ENCODE results near the gene ORM1. TPM values are rescaled to one million over a fixed set of nuclear protein-coding genes. Genes with fewer than 3 reads are reported as not detected.

ORM1 gene
- total RNA-seq, 4 donors from 2014 or later: not detected

DNA sequence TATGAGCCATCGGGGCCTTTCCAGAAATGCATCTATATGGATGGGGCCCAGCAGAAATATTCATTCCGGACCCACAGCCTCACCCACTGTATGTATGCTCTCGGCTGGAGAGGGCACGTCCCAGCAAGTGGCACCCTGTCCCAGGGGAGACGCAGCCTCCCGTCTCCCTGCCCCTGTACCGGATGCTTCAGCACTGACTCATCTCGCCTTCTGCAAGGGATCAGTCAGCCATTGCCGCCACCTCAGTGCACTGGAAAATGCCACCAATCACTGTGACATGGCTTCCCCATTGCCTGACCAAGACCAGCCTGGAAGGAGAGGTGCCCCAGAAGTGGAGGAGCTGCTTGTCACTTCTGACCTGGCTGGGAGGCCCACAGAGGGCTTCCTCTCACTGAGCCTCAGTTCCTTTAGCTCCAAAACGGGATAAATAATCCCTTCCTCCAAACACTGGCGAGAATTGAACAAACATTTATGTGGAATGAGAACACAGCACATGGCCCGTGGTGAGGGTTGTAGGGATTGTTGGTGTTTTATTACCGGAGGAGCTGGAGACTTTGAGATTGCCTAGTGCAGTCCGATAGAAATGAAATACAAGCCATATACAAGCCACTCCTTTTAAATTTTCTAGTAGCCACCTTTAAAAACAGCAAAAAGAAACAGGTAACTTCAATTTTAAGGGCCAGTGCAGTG lies 43.9 kb upstream of the ORM1 start:
- 64 to 68% methylated on average over 14 of the region's 14 CpGs for WGBS, 2 donors
- no peak overlapping the region for H3K4me3 ChIP-seq (ENCODE audit: low read depth, poor library complexity, severe bottlenecking)
- TF ChIP-seq POLR2A (IDR thresholded peaks at IDR 0.05): no peak
- TF ChIP-seq, protein P1, sequence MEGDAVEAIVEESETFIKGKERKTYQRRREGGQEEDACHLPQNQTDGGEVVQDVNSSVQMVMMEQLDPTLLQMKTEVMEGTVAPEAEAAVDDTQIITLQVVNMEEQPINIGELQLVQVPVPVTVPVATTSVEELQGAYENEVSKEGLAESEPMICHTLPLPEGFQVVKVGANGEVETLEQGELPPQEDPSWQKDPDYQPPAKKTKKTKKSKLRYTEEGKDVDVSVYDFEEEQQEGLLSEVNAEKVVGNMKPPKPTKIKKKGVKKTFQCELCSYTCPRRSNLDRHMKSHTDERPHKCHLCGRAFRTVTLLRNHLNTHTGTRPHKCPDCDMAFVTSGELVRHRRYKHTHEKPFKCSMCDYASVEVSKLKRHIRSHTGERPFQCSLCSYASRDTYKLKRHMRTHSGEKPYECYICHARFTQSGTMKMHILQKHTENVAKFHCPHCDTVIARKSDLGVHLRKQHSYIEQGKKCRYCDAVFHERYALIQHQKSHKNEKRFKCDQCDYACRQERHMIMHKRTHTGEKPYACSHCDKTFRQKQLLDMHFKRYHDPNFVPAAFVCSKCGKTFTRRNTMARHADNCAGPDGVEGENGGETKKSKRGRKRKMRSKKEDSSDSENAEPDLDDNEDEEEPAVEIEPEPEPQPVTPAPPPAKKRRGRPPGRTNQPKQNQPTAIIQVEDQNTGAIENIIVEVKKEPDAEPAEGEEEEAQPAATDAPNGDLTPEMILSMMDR (IDR thresholded peaks at IDR 0.05): no peak
- DNase-seq (ENCODE audit: low spot score in 2 of 2): peak in 1 of 2 donors; percentile 82
- intact Hi-C loops (cut with DNase I; ENCODE audit: low total_unique reads): no loop called here

DNA sequence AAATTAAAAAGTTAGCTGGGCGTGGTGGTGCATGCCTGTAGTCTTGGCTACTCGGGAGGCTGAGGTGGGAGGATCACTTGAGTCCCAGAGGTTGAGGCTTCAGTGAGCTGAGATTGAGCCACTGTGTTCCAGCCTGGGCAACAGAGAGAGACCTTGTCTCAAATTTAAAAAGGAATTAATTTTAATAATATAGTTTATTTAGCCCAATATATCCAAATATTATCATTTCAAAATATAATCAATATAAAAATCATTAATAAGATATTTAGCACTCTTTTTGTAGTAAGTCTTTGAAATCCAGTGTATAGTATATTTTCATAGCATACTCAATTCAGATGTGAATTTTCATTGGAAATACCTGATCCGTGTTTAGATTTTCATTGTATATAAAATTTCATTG lies 43.2 kb upstream of the ORM1 start:
- H3K4me3 ChIP-seq (ENCODE audit: low read depth, poor library complexity, severe bottlenecking): no peak overlapping the region
- WGBS, 2 donors: 72 to 76% methylated on average over 3 of the region's 3 CpGs
- no peak for TF ChIP-seq POLR2A (IDR thresholded peaks at IDR 0.05)
- TF ChIP-seq, protein P1 (IDR thresholded peaks at IDR 0.05): no peak
- peak in 1 of 2 donors; percentile 73 for DNase-seq (ENCODE audit: low spot score in 2 of 2)
- intact Hi-C loops (cut with DNase I; ENCODE audit: low total_unique reads): no loop called here

DNA sequence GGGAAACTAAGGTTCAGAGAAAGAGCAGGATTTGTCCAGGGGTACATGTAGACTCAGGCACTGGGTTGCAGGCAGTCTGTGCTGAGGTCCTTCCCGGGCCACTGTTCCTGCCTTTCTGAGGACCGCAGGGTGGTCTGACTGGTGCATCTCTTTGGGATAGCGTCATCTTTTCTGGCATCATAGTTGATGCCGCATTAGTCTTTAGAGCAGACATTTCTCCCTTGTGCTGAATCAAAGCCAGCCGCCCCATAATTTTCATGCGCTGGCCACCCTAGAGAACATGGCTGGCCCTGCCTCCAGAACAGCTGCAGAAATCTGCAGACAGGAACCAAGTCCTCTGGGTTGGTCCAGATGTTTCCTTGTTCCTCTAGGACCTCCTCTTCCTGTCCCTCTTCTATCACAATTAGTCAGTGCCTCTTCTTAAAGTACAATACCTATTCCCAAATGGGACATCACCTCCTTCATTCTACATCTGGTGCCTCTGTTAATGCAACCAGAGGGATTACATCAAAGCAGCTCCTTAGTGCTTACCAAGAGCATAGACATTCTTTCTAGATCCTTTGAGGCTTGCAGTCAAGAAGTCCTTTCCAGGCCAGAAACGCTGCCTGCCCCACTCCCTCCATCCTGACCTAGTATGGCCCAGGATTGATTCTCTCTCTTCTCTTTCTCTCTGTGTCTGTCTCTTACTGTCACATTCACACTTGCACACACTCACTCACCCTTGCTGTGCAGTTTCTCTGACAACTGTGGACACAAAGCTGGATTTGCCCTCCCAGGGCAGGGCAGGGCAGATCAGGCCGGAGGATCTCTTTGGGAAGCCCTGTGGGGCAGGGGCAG lies 42.0 kb upstream of the ORM1 start:
- TF ChIP-seq, protein P1 (IDR thresholded peaks at IDR 0.05): no peak
- no peak for TF ChIP-seq POLR2A (IDR thresholded peaks at IDR 0.05)
- intact Hi-C loops (cut with DNase I; ENCODE audit: low total_unique reads): no loop called here
- WGBS, 2 donors: 71 to 77% methylated on average over 8 of the region's 8 CpGs
- H3K4me3 ChIP-seq (ENCODE audit: low read depth, poor library complexity, severe bottlenecking): no peak overlapping the region
- DNase-seq (ENCODE audit: low spot score in 2 of 2): peak in 1 of 2 donors; percentile 76

DNA sequence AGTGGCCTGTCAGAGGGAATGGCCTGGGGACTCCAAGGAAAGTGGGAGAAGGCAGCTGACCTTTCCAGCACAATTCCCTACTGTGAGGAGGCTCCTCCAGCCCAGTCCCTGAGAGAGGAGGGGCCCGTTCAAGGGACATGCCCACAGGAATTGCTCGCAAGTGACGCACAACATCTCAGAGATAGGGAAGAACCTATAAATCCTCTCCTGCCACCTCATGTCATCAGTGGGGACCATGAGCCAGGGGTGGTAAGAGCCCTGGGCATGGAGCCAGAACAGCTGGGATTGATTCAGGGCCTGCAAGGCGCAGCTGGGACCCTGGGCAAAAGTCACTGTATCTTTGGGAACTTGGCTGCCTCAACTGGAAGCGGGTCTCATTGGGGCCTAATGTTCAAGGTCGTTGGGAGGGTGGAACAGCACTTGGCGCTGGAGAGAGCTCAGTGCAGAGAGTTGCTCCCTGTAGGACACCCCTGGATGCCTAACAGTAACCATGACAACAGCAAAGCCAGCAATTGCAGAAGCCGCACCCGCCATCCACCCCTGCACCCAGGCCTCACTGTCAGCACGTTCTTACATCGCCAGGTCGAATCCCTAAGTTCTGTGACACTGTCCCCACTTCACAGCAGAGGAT lies 41.3 kb upstream of the ORM1 start:
- no peak for TF ChIP-seq POLR2A (IDR thresholded peaks at IDR 0.05)
- TF ChIP-seq, protein P1 (IDR thresholded peaks at IDR 0.05): no peak
- 69 to 85% methylated on average over 12 of the region's 12 CpGs for WGBS, 2 donors
- peak in 1 of 2 donors; percentile 82 for DNase-seq (ENCODE audit: low spot score in 2 of 2)
- intact Hi-C loops (cut with DNase I; ENCODE audit: low total_unique reads): no loop called here
- H3K4me3 ChIP-seq (ENCODE audit: low read depth, poor library complexity, severe bottlenecking): no peak overlapping the region

DNA sequence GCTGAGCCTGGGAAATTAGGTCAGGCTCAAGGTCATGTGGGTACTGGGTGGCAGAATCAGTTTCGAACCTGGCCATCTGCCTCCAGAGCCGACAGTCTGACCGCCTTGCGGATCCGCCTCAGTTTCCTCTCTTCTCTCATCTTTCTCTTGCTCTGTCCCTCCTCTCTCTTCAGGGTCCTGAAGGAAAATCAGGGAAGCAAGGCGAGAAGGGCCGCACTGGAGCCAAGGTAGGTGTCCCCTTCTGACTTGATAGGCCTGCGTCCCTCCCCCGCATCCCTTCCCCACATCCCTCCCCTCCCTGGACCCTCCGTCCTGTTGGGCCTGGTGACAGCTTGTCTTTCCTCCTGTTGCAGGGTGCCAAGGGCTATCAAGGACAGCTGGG lies 40.8 kb upstream of the ORM1 start:
- WGBS, 2 donors: 89 to 93% methylated on average over 10 of the region's 10 CpGs
- intact Hi-C loops (cut with DNase I; ENCODE audit: low total_unique reads): no loop called here
- H3K4me3 ChIP-seq (ENCODE audit: low read depth, poor library complexity, severe bottlenecking): no peak overlapping the region
- DNase-seq (ENCODE audit: low spot score in 2 of 2): peak in 1 of 2 donors; percentile 79
- TF ChIP-seq, protein P1 (IDR thresholded peaks at IDR 0.05): no peak
- no peak for TF ChIP-seq POLR2A (IDR thresholded peaks at IDR 0.05)
